ENCODE measurements around the gene ATAD2B.

Gene ATAD2B

DNA sequence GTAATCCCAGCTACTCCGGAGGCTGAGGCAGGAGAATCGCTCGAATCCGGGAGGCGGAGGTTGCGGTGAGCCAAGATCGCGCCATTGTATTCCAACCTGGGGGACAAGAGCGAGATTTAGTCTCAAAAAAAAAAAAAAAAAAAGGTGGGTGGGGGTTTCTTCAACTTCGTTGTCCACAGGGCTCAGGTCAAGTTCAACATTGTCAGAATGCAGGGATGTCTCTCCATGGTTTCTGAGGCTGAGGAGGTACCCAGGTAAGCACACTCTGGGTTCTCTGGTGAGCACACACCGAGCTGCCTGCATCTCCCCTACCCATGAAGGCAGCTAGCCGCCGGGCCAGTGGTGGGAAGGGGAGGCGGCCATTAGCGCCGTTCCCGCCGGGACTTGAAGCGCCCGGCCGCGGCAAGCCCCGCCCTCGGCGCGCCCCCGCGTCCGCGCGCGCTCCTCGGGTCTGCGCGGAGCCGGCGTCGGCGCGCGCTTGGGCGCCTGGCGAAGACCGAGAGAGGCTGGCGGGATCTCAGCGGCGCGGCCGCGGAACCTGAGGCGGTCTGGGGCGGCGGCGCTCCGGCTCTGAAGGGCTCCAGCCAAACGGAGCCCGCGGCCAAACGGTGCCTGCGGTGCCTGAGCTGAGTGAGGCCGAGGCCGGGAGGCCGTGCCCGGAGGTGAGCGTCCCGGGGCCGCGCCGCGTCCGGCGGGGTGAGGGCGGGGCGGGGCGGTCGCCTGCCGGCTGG, 13.2 kb upstream of the ATAD2B start, which contains the start of gene UBXN2A:
UBXN2A (plus strand) TSS at position 477 of the 731 bp plus-strand sequence. CDS start 17,852 bp downstream, outside the sequence.
- FAIRE-seq = peak; percentile 78
- DNase-seq (ENCODE audit: insufficient read length) = peak; percentile 78
- peak; percentile 76; the same call in 1 of the 2 replicates for TF ChIP-seq TAF1 (IDR thresholded peaks at IDR 0.05; ENCODE audit: borderline replicate concordance, low read depth, low read length)
- TF ChIP-seq POLR2A (IDR thresholded peaks at IDR 0.05; ENCODE audit: low read depth, low read length) = peak; percentile 88
- peak; percentile 74 for TF ChIP-seq POLR2AphosphoS5 (IDR thresholded peaks at IDR 0.05; ENCODE audit: low read depth, low read length)

DNA sequence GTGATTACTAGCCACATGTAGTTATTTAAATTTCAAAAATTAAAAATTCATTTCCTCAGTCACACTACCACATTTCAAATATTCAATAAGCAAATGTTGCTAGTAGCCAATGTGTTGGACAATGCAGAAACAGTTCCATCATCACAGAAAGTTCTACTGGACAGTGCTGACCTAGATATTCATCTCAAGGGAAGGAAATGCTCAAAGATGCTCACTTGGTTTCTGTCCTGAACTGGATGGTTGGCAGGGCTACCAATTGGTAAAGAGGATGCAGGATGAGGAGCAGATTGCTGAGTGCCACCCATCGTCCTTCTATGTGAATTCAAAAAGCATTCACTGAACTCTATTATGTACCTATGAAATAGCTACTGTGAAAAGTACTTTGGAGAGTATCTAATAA, 7.3 kb upstream of the ATAD2B start:
- FAIRE-seq (no peak), DNase-seq (ENCODE audit: insufficient read length) (no peak)
- no peak for TF ChIP-seq POLR2AphosphoS5 (IDR thresholded peaks at IDR 0.05; ENCODE audit: low read depth, low read length)
- no peak for TF ChIP-seq TAF1 (IDR thresholded peaks at IDR 0.05; ENCODE audit: borderline replicate concordance, low read depth, low read length)
- TF ChIP-seq POLR2A (IDR thresholded peaks at IDR 0.05; ENCODE audit: low read depth, low read length) = no peak

DNA sequence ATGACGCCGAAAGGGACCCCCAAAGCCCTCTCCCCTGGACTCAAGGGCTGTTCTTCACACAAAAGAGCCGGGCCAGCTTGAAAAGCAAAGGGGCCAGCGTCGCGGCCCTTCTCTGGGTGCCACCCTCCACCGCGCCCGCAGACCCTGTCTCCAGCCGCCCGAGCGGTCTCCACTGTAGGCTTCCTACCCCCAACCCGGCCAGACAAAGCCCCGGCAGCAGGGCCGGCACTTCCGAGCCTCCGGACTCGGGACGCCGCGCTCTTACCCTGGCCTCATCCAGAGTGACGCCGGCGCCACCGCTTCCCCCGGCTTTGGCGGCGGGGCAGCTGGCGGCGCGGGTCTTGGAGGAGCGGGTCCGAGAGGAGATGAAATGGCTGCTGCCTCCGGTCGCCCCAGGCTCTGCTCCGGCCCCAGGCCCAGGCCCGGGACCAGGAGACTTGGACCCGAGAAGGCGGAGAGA, 603 bp downstream of the ATAD2B start:
- FAIRE-seq (no peak), DNase-seq (ENCODE audit: insufficient read length) (no peak)
- no peak for TF ChIP-seq TAF1 (IDR thresholded peaks at IDR 0.05; ENCODE audit: borderline replicate concordance, low read depth, low read length)

DNA sequence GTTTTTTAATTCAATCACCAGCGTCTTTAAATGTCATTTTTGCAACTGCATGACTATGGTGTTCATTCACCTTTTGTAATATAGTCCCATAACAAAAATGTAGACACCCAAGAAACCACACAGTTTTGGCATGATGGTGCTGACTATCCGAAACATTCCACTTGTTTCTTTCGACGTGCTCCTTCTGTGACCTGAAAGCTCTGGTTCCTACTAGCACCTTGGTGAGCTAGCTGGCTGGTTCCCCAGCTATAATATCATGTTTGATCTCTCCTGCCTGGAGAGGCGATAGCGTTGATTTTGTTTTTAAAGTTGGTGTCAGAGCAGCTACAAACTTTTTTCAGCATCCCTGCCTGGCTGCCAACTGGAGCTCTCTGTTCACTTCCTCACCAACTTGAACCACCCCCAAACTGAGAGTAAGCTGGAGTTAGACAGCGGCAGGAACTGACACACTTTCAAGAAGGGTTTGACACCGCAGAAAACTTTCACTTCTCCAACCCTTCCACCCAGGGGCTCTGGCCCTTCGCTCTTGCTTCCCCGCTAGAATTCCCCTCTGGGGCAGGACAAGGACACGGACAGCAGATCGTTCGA, 1.1 kb downstream of the ATAD2B start:
- FAIRE-seq (peak; percentile 83), DNase-seq (ENCODE audit: insufficient read length) (peak; percentile 54)
- TF ChIP-seq POLR2A (IDR thresholded peaks at IDR 0.05; ENCODE audit: low read depth, low read length) (peak; percentile 87), TAF1 (IDR thresholded peaks at IDR 0.05; ENCODE audit: borderline replicate concordance, low read depth, low read length) (peak; percentile 94), POLR2AphosphoS5 (IDR thresholded peaks at IDR 0.05; ENCODE audit: low read depth, low read length) (peak; percentile 87)

DNA sequence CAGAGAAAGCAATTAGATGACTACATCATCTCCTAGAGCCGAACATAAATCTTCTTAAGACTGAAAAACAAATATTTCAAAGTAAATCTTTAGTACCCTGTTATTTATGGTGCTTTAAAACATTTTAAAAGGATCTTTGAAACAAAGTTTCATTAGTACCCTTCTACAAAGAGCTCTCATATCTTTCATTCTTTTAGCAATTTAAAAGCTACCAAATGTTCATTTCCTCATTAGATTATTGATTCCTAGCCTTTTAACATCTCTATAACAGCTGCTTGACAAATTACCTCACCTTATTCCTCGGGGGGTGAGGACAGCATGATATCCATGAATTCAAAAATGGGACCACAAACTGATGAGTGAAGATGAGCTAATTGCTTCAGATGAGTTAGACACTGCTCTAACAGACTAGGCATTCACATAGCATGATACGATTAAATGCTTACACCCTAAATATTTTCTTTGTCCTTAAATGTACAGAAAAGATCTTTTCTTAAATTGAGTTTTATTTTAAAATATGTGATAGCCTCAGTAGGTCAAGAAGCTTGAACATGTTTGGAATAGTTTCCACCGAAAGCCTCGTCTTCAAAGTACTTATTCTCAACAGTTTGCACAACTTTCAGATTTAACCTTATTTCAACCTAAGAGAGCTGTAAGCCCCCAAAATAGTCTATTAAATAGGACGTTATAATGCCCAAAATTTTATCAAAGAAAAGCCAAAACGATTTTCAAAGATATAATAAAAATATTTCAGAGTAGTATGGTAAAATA, 2.1 kb downstream of the ATAD2B start:
- TF ChIP-seq TAF1 (IDR thresholded peaks at IDR 0.05; ENCODE audit: borderline replicate concordance, low read depth, low read length) = no peak
- no peak for TF ChIP-seq POLR2AphosphoS5 (IDR thresholded peaks at IDR 0.05; ENCODE audit: low read depth, low read length)
- no peak for TF ChIP-seq POLR2A (IDR thresholded peaks at IDR 0.05; ENCODE audit: low read depth, low read length)
- FAIRE-seq (no peak), DNase-seq (ENCODE audit: insufficient read length) (no peak)

GRCh38 chr2:23918837-23919489, 8.0 kb downstream of the ATAD2B start:
- DNase-seq (ENCODE audit: insufficient read length) (no peak), FAIRE-seq (no peak)
- TF ChIP-seq POLR2A (IDR thresholded peaks at IDR 0.05; ENCODE audit: low read depth, low read length) = no peak
- TF ChIP-seq POLR2AphosphoS5 (IDR thresholded peaks at IDR 0.05; ENCODE audit: low read depth, low read length) = no peak
- no peak for TF ChIP-seq TAF1 (IDR thresholded peaks at IDR 0.05; ENCODE audit: borderline replicate concordance, low read depth, low read length)

DNA sequence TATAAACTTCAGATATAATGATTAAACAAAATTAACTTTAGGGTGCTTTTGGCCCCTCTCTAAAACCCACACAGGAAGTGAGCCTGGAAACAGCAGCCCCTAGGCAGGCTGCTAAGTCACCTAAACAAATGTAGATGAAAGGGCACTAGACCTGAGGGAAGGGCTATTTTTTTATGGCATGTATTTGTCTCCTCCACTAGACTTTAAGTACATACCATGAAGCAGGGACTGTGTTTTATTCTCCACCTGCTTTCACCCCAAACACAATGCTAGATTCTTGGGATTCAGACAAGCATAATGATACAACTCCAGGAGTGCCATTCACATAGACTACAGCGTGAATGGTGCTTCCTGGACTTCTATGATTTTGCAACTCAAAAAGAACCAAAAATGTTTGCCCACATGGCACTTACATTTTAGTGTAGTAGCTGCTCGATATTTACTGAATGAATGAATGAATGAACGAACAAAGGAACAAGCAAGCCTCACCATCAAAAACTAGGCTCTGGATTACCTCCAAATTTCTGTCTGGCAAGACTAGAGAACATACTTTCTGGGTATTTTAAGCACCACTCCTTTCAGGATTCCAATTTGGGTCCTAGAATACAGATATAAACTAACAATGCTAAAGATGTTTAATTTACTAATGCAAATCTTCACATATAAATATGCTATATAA, 10.1 kb downstream of the ATAD2B start:
- DNase-seq (ENCODE audit: insufficient read length) = no peak
- FAIRE-seq = no peak
- TF ChIP-seq TAF1 (IDR thresholded peaks at IDR 0.05; ENCODE audit: borderline replicate concordance, low read depth, low read length) = no peak
- no peak for TF ChIP-seq POLR2A (IDR thresholded peaks at IDR 0.05; ENCODE audit: low read depth, low read length)
- no peak for TF ChIP-seq POLR2AphosphoS5 (IDR thresholded peaks at IDR 0.05; ENCODE audit: low read depth, low read length)

DNA sequence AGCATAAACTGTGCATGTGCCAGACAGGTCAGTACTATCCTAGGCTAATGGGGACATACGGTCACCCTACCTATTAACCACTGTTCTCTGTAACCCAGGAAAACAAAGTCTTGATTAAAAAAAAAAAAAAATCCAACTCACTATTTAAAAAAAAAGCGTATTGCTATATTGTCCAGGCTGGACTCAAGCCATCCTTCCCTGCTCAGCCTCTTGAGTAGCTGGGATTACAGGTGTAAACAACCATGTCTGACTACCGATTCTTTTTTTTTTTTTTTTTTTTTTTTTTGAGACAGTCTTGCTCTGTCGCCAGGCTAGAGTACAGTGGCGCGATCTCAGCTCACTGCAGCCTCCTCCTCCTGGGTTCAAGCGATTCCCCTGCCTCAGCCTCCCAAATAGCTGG, 11.6 kb downstream of the ATAD2B start:
- FAIRE-seq = no peak

DNA sequence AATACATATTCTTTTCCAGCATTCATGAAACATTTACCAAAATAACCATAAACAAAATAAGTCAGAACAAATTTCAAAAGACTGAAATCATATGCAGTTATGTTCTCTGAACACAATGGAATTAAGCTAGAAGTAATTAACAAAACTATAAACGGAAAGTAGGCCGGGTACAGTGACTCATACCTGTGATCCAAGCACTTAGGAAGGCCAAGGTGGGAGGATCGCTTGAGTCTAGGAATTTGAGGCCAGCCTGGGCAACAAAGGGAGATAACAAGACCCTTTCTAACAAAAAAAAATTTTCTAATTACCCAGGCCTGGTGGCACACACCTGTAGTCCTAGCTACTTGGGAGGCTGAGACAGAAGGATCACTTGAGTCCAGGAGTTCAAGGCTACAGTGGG, 14.9 kb downstream of the ATAD2B start:
- DNase-seq (ENCODE audit: insufficient read length) = no peak
- FAIRE-seq = no peak
- TF ChIP-seq TAF1 (IDR thresholded peaks at IDR 0.05; ENCODE audit: borderline replicate concordance, low read depth, low read length) = no peak
- no peak for TF ChIP-seq POLR2AphosphoS5 (IDR thresholded peaks at IDR 0.05; ENCODE audit: low read depth, low read length)
- TF ChIP-seq POLR2A (IDR thresholded peaks at IDR 0.05; ENCODE audit: low read depth, low read length) = no peak

More for the DNA sequence above, 11.6 kb downstream of the ATAD2B start:
- no peak for TF ChIP-seq POLR2A (IDR thresholded peaks at IDR 0.05; ENCODE audit: low read depth, low read length)
- no peak for TF ChIP-seq POLR2AphosphoS5 (IDR thresholded peaks at IDR 0.05; ENCODE audit: low read depth, low read length)
- no peak for TF ChIP-seq TAF1 (IDR thresholded peaks at IDR 0.05; ENCODE audit: borderline replicate concordance, low read depth, low read length)
- DNase-seq (ENCODE audit: insufficient read length) = no peak

- TF ChIP-seq TAF1 (IDR thresholded peaks at IDR 0.05; ENCODE audit: borderline replicate concordance, low read depth, low read length) (no peak), POLR2A (IDR thresholded peaks at IDR 0.05; ENCODE audit: low read depth, low read length) (no peak), POLR2AphosphoS5 (IDR thresholded peaks at IDR 0.05; ENCODE audit: low read depth, low read length) (no peak)
- FAIRE-seq (no peak), DNase-seq (ENCODE audit: insufficient read length) (no peak)
These were observed 21.8 kb downstream of the ATAD2B start for GRCh38 chr2:23905155-23905554.

All from GM12892 (cell line).